Measurements from ENCODE around the gene NPBWR2. TPM values are rescaled to one million over a fixed set of nuclear protein-coding genes. Genes with fewer than 3 reads are reported as not detected.

The NPBWR2 gene
- total RNA-seq, 1 experiment from 2014 or later = not detected

GRCh38 chr20:64096535-64096934 is 10.8 kb downstream of the NPBWR2 start:
- ATAC-seq = no peak
- Histone ChIP-seq H3K27ac (ENCODE audit: low read length) (no peak overlapping the region), H3K4me1 (ENCODE audit: control insufficient read depth, insufficient read depth, low read length) (no peaks in the 10 kb centered on the region), H3K9me3 (ENCODE audit: control insufficient read depth, insufficient read depth, low read depth, low read length) (no peaks in the 10 kb centered on the region), H3K36me3 (ENCODE audit: control insufficient read depth, insufficient read depth, low read length) (no peaks in the 10 kb centered on the region), H3K27me3 (ENCODE audit: control insufficient read depth, insufficient read depth, low read length) (no peaks in the 10 kb centered on the region), H3K4me3 (ENCODE audit: low read depth in 2 of 2, low read length in 2 of 2) (no peak overlapping the region)
- CTCF ChIA-PET = no interaction called here
- BruUV-seq (replicated peaks) = no TSS peak
- in situ Hi-C loops (cut with HindIII; ENCODE audit: low pct_unique_long_range_greater_than_20kb, low sequenced_read_pairs) = no loop called here
- TF ChIP-seq, protein P1, sequence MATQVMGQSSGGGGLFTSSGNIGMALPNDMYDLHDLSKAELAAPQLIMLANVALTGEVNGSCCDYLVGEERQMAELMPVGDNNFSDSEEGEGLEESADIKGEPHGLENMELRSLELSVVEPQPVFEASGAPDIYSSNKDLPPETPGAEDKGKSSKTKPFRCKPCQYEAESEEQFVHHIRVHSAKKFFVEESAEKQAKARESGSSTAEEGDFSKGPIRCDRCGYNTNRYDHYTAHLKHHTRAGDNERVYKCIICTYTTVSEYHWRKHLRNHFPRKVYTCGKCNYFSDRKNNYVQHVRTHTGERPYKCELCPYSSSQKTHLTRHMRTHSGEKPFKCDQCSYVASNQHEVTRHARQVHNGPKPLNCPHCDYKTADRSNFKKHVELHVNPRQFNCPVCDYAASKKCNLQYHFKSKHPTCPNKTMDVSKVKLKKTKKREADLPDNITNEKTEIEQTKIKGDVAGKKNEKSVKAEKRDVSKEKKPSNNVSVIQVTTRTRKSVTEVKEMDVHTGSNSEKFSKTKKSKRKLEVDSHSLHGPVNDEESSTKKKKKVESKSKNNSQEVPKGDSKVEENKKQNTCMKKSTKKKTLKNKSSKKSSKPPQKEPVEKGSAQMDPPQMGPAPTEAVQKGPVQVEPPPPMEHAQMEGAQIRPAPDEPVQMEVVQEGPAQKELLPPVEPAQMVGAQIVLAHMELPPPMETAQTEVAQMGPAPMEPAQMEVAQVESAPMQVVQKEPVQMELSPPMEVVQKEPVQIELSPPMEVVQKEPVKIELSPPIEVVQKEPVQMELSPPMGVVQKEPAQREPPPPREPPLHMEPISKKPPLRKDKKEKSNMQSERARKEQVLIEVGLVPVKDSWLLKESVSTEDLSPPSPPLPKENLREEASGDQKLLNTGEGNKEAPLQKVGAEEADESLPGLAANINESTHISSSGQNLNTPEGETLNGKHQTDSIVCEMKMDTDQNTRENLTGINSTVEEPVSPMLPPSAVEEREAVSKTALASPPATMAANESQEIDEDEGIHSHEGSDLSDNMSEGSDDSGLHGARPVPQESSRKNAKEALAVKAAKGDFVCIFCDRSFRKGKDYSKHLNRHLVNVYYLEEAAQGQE (IDR thresholded peaks at IDR 0.05; ENCODE audit: insufficient read depth in 1 of 2, low read depth in 2 of 2, low read length in 1 of 2) = no peak
- TF ChIP-seq TCF7L2 (IDR thresholded peaks at IDR 0.05; ENCODE audit: low read depth, low read length) = no peak
- TF ChIP-seq SIN3A (IDR thresholded peaks at IDR 0.05; ENCODE audit: borderline replicate concordance, insufficient read depth, low read depth, low read length) = no peak
- TF ChIP-seq, protein P2, sequence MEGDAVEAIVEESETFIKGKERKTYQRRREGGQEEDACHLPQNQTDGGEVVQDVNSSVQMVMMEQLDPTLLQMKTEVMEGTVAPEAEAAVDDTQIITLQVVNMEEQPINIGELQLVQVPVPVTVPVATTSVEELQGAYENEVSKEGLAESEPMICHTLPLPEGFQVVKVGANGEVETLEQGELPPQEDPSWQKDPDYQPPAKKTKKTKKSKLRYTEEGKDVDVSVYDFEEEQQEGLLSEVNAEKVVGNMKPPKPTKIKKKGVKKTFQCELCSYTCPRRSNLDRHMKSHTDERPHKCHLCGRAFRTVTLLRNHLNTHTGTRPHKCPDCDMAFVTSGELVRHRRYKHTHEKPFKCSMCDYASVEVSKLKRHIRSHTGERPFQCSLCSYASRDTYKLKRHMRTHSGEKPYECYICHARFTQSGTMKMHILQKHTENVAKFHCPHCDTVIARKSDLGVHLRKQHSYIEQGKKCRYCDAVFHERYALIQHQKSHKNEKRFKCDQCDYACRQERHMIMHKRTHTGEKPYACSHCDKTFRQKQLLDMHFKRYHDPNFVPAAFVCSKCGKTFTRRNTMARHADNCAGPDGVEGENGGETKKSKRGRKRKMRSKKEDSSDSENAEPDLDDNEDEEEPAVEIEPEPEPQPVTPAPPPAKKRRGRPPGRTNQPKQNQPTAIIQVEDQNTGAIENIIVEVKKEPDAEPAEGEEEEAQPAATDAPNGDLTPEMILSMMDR (IDR thresholded peaks at IDR 0.05) = no peak
- TF ChIP-seq POLR2AphosphoS5 (IDR thresholded peaks at IDR 0.05; ENCODE audit: low read depth, low read length) = no peak
- POLR2A ChIA-PET = no interaction called here
- intact Hi-C loops (cut with micrococcal nuclease; ENCODE audit: unreplicated experiment) = no loop called here
- no peak for DNase-seq (ENCODE audit: low read depth, low spot score)

- in situ Hi-C loops (cut with HindIII; ENCODE audit: low pct_unique_long_range_greater_than_20kb, low sequenced_read_pairs) (no loop called here), intact Hi-C loops (cut with micrococcal nuclease; ENCODE audit: unreplicated experiment) (no loop called here)
- Histone ChIP-seq H3K4me1 (ENCODE audit: control insufficient read depth, insufficient read depth, low read length) (no peaks in the 10 kb centered on the region), H3K27me3 (ENCODE audit: control insufficient read depth, insufficient read depth, low read length) (no peaks in the 10 kb centered on the region), H3K36me3 (ENCODE audit: control insufficient read depth, insufficient read depth, low read length) (no peaks in the 10 kb centered on the region), H3K4me3 (ENCODE audit: low read depth in 2 of 2, low read length in 2 of 2) (no peak overlapping the region), H3K9me3 (ENCODE audit: control insufficient read depth, insufficient read depth, low read depth, low read length) (no peaks in the 10 kb centered on the region), H3K27ac (ENCODE audit: low read length) (no peak overlapping the region)
- no peak for ATAC-seq
- POLR2A ChIA-PET = no interaction called here
- DNase-seq (ENCODE audit: low read depth, low spot score) = no peak
- TF ChIP-seq, protein P1 (IDR thresholded peaks at IDR 0.05; ENCODE audit: insufficient read depth in 1 of 2, low read depth in 2 of 2, low read length in 1 of 2) = no peak
- no peak for TF ChIP-seq TCF7L2 (IDR thresholded peaks at IDR 0.05; ENCODE audit: low read depth, low read length)
- TF ChIP-seq, protein P2 (IDR thresholded peaks at IDR 0.05) = no peak
- TF ChIP-seq POLR2AphosphoS5 (IDR thresholded peaks at IDR 0.05; ENCODE audit: low read depth, low read length) = no peak
- TF ChIP-seq SIN3A (IDR thresholded peaks at IDR 0.05; ENCODE audit: borderline replicate concordance, insufficient read depth, low read depth, low read length) = no peak
- CTCF ChIA-PET = no interaction called here
- BruUV-seq (replicated peaks) = no TSS peak
These were observed 11.4 kb downstream of the NPBWR2 start for GRCh38 chr20:64095927-64096326.
